HepG2 (cell line): ENCODE results near the gene PCDHGA1.

Experiments used
- ETV6 ChIP-seq: sonication (generic); formaldehyde crosslinking; conservative IDR thresholded peaks from 2 replicates; pipeline ENCODE4 v1.4.0; 2020; ENCODE audit warnings: missing genetic modification reagents
- NFATC3 ChIP-seq: sonication (generic); formaldehyde crosslinking; IDR thresholded peaks from 2 replicates; pipeline ENCODE4 v1.5.1; 2020; ENCODE audit warnings: mild to moderate bottlenecking, missing genetic modification reagents
- XRCC5 ChIP-seq: fragments of 200-400 bp; formaldehyde crosslinking; optimal IDR thresholded peaks from 2 replicates; pipeline ENCODE3; 2017; ENCODE audit warnings: mild to moderate bottlenecking, low read length
- TF ChIP-seq, protein P1 (sequence below): sonication (generic); formaldehyde crosslinking; IDR thresholded peaks from 2 replicates; pipeline ENCODE4 v1.8.0; 2022; ENCODE audit warnings: missing genetic modification reagents, mild to moderate bottlenecking, borderline replicate concordance
- TF ChIP-seq, protein P2 (sequence below): sonication (generic); formaldehyde crosslinking; IDR thresholded peaks from 2 replicates; pipeline ENCODE4 v1.8.0; 2023; ENCODE audit warnings: mild to moderate bottlenecking, missing genetic modification reagents
- TF ChIP-seq, protein P3 (sequence below): sonication (generic); formaldehyde crosslinking; IDR thresholded peaks from 2 replicates; pipeline ENCODE4 v1.5.0; 2020; ENCODE audit warnings: mild to moderate bottlenecking, missing genetic modification reagents, moderate library complexity

DNA sequence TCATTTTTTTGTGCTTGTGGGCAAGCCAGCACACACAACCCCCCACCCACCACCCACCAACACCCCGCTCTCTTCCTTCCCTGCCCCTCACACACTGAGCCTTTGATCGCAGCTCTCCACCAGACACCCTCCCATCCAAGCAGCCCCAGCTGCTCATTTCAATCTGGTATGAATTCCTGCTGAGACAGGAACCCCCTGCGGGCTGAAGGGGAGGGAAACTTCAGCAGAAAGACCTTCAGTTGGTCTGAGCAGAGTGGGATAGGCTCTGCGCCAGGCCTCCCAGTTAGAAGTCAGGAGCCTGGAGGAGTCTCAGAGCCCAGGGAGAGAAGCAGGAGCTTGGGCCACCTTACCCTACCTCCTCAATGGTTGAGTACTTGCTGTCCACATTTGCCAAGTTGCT lies 165.7 kb downstream of the PCDHGA1 start:
- TF ChIP-seq ETV6 (CRISPR knock-in tag) (no peak), NFATC3 (no peak), XRCC5 (no peak)
- TF ChIP-seq, protein P1, sequence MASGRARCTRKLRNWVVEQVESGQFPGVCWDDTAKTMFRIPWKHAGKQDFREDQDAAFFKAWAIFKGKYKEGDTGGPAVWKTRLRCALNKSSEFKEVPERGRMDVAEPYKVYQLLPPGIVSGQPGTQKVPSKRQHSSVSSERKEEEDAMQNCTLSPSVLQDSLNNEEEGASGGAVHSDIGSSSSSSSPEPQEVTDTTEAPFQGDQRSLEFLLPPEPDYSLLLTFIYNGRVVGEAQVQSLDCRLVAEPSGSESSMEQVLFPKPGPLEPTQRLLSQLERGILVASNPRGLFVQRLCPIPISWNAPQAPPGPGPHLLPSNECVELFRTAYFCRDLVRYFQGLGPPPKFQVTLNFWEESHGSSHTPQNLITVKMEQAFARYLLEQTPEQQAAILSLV (CRISPR knock-in tag), result no peak
- TF ChIP-seq, protein P2, sequence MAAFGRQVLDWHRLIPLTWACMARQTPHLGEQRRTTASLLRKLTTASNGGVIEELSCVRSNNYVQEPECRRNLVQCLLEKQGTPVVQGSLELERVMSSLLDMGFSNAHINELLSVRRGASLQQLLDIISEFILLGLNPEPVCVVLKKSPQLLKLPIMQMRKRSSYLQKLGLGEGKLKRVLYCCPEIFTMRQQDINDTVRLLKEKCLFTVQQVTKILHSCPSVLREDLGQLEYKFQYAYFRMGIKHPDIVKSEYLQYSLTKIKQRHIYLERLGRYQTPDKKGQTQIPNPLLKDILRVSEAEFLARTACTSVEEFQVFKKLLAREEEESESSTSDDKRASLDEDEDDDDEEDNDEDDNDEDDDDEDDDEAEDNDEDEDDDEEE (CRISPR knock-in tag), result no peak
- TF ChIP-seq, protein P3, sequence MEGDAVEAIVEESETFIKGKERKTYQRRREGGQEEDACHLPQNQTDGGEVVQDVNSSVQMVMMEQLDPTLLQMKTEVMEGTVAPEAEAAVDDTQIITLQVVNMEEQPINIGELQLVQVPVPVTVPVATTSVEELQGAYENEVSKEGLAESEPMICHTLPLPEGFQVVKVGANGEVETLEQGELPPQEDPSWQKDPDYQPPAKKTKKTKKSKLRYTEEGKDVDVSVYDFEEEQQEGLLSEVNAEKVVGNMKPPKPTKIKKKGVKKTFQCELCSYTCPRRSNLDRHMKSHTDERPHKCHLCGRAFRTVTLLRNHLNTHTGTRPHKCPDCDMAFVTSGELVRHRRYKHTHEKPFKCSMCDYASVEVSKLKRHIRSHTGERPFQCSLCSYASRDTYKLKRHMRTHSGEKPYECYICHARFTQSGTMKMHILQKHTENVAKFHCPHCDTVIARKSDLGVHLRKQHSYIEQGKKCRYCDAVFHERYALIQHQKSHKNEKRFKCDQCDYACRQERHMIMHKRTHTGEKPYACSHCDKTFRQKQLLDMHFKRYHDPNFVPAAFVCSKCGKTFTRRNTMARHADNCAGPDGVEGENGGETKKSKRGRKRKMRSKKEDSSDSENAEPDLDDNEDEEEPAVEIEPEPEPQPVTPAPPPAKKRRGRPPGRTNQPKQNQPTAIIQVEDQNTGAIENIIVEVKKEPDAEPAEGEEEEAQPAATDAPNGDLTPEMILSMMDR (CRISPR knock-in tag), result no peak
